Activated CD4-positive, alpha-beta T cell treated with anti-CD3 and anti-CD28 coated beads, Interleukin-2, Interleukin-6, amounts not matched to agents 100 ng/mL and 50 ng/mL, durations not matched to agents 16 hours and 8 hours (primary cell): ENCODE measurements around the gene CLCA1.

Source experiments
- DNase-seq: peaks from one replicate; pipeline ENCODE4 v3.0.0-alpha.2; 2020

The CLCA1 gene

GRCh38 chr1:86466109-86466844 is 2.5 kb upstream of the CLCA1 start:
- no peak for DNase-seq

GRCh38 chr1:86466986-86467385 is 1.7 kb upstream of the CLCA1 start:
- DNase-seq, result no peak

GRCh38 chr1:86470859-86471258 is 2.1 kb downstream of the CLCA1 start:
- DNase-seq, result no peak

- DNase-seq, result no peak
Measured at GRCh38 chr1:86471291-86471690, 2.6 kb downstream of the CLCA1 start.

GRCh38 chr1:86472152-86472551 is 3.4 kb downstream of the CLCA1 start:
- DNase-seq, result no peak

- no peak for DNase-seq
Measured at GRCh38 chr1:86472767-86473166, 4.0 kb downstream of the CLCA1 start.

- no peak for DNase-seq
Measured at GRCh38 chr1:86477256-86477655, 8.5 kb downstream of the CLCA1 start.

GRCh38 chr1:86477682-86478081 is 9.0 kb downstream of the CLCA1 start:
- no peak for DNase-seq

GRCh38 chr1:86478416-86479156 is 9.9 kb downstream of the CLCA1 start:
- no peak for DNase-seq

- no peak for DNase-seq
Measured at GRCh38 chr1:86481966-86482365, 13.2 kb downstream of the CLCA1 start.

- DNase-seq, result no peak
Measured at GRCh38 chr1:86487131-86487810, 18.5 kb downstream of the CLCA1 start.

GRCh38 chr1:86487811-86488141 is 19.0 kb downstream of the CLCA1 start:
- DNase-seq, result no peak

GRCh38 chr1:86489242-86489878 is 20.6 kb downstream of the CLCA1 start:
- DNase-seq, result no peak

GRCh38 chr1:86491171-86491950 is 22.6 kb downstream of the CLCA1 start:
- DNase-seq, result no peak

GRCh38 chr1:86498281-86498680 is 29.6 kb downstream of the CLCA1 start:
- no peak for DNase-seq

GRCh38 chr1:86499987-86500593 is 31.4 kb downstream of the CLCA1 start:
- DNase-seq, result peak; percentile 73

GRCh38 chr1:86500714-86501113 is 32.0 kb downstream of the CLCA1 start:
- no peak for DNase-seq

GRCh38 chr1:86502125-86502646 is 33.5 kb downstream of the CLCA1 start:
- DNase-seq, result peak; percentile 55

- DNase-seq, result no peak
Measured at GRCh38 chr1:86502721-86503405, 34.1 kb downstream of the CLCA1 start.

- DNase-seq, result no peak
Measured at GRCh38 chr1:86503406-86504136, 34.8 kb downstream of the CLCA1 start.

- DNase-seq, result no peak
Measured at GRCh38 chr1:86504137-86504479, 35.4 kb downstream of the CLCA1 start.
